Retina (tissue), 1 donor: ENCODE results near the gene C12orf42.

Experiments
- DNase-seq: peaks from one replicate; pipeline ENCODE4 v3.0.0-alpha.2; 2016

The C12orf42 gene

GRCh38 chr12:103495469-103496456, at the start of gene C12orf42:
Gene C12orf42 (minus strand): TSS chr12:103495968. CDS start chr12:103478426, 17,542 bp downstream.
- peak; percentile 85 for DNase-seq

- DNase-seq, result no peak
These were observed 46.3 kb upstream of the C12orf42 start for GRCh38 chr12:103542078-103542477.

GRCh38 chr12:103540319-103540718, 44.6 kb upstream of the C12orf42 start:
- no peak for DNase-seq

GRCh38 chr12:103538397-103538796, 42.6 kb upstream of the C12orf42 start:
- no peak for DNase-seq

- peak; percentile 75 for DNase-seq
These were observed 34.7 kb upstream of the C12orf42 start for GRCh38 chr12:103530307-103531066.

- DNase-seq, result peak; percentile 45
These were observed 33.5 kb upstream of the C12orf42 start for GRCh38 chr12:103529306-103529705.

GRCh38 chr12:103524238-103524875, 28.6 kb upstream of the C12orf42 start:
- no peak for DNase-seq

GRCh38 chr12:103523771-103524170, 28.0 kb upstream of the C12orf42 start:
- no peak for DNase-seq

GRCh38 chr12:103520686-103521215, 25.0 kb upstream of the C12orf42 start:
- no peak for DNase-seq

GRCh38 chr12:103519632-103520031, 23.9 kb upstream of the C12orf42 start:
- DNase-seq, result no peak

- no peak for DNase-seq
These were observed 23.1 kb upstream of the C12orf42 start for GRCh38 chr12:103518899-103519298.

GRCh38 chr12:103517161-103517560, 21.4 kb upstream of the C12orf42 start:
- DNase-seq, result no peak

GRCh38 chr12:103515341-103515740, 19.6 kb upstream of the C12orf42 start:
- no peak for DNase-seq

GRCh38 chr12:103513875-103514274, 18.1 kb upstream of the C12orf42 start:
- DNase-seq, result no peak

GRCh38 chr12:103505371-103506236, 9.8 kb upstream of the C12orf42 start:
- no peak for DNase-seq

GRCh38 chr12:103504606-103505005, 8.8 kb upstream of the C12orf42 start:
- DNase-seq, result no peak

- peak; percentile 39 for DNase-seq
These were observed 8.0 kb upstream of the C12orf42 start for GRCh38 chr12:103503546-103504480.

- no peak for DNase-seq
These were observed 5.7 kb upstream of the C12orf42 start for GRCh38 chr12:103501447-103501846.

- no peak for DNase-seq
These were observed 3.8 kb upstream of the C12orf42 start for GRCh38 chr12:103499571-103499970.

GRCh38 chr12:103498990-103499389, 3.2 kb upstream of the C12orf42 start:
- no peak for DNase-seq
